GM18505 (cell line): ENCODE data around the gene ZNF263.
"Not testable (repeated sequence)": the region's sequence is repeated elsewhere in the genome, so short reads cannot be mapped to it uniquely, and the experiment has no call there.

Experiments
- ATAC-seq: cut with Tn5 transposase; IDR thresholded peaks from one replicate; pipeline ENCODE4 v1.9.1; 2021; ENCODE audit not compliant: unreplicated experiment
- POLR2A ChIP-seq: IDR thresholded peaks from 4 replicates; pipeline ENCODE4 v1.6.1; 2011; ENCODE audit warnings: borderline replicate concordance; ENCODE audit not compliant: insufficient read depth, insufficient read length; ENCODE audit errors: extremely low read depth

Gene ZNF263

GRCh38 chr16:3254309-3254708 lies 29.0 kb upstream of the ZNF263 start:
- ATAC-seq, result no peak
- TF ChIP-seq POLR2A, result no peak

GRCh38 chr16:3256146-3256865 lies 27.0 kb upstream of the ZNF263 start, which contains the start of gene MEFV:
Gene MEFV (minus strand): TSS chr16:3256633. CDS start chr16:3256587, 46 bp downstream.
- ATAC-seq, result no peak
- no peak for TF ChIP-seq POLR2A

GRCh38 chr16:3256866-3257465 lies 26.3 kb upstream of the ZNF263 start:
- ATAC-seq, result no peak

GRCh38 chr16:3259836-3260235 lies 23.5 kb upstream of the ZNF263 start:
- no peak for ATAC-seq
- TF ChIP-seq POLR2A, result no peak

More at GRCh38 chr16:3256866-3257465, 26.3 kb upstream of the ZNF263 start:
- no peak for TF ChIP-seq POLR2A

- ATAC-seq, result no peak
Observed at GRCh38 chr16:3262517-3262916, 20.8 kb upstream of the ZNF263 start.

GRCh38 chr16:3264137-3265036 lies 18.9 kb upstream of the ZNF263 start:
- ATAC-seq, result peak; percentile 87
- peak; percentile 88 for TF ChIP-seq POLR2A

More at GRCh38 chr16:3262517-3262916, 20.8 kb upstream of the ZNF263 start:
- no peak for TF ChIP-seq POLR2A

- ATAC-seq, result no peak
- no peak for TF ChIP-seq POLR2A
Observed at GRCh38 chr16:3266873-3267537, 16.3 kb upstream of the ZNF263 start.

- TF ChIP-seq POLR2A, result no peak
- ATAC-seq, result no peak
Observed at GRCh38 chr16:3268294-3268693, 15.0 kb upstream of the ZNF263 start.

- not testable (repeated sequence) for ATAC-seq
Observed at GRCh38 chr16:3270718-3271117, 12.6 kb upstream of the ZNF263 start.

GRCh38 chr16:3271281-3271680 lies 12.0 kb upstream of the ZNF263 start:
- ATAC-seq, result not testable (repeated sequence)

- no peak for TF ChIP-seq POLR2A
- no peak for ATAC-seq
Observed at GRCh38 chr16:3274490-3274889, 8.8 kb upstream of the ZNF263 start.

- no peak for ATAC-seq
- no peak for TF ChIP-seq POLR2A
Observed at GRCh38 chr16:3274947-3275346, 8.3 kb upstream of the ZNF263 start.

GRCh38 chr16:3276679-3277078 lies 6.6 kb upstream of the ZNF263 start:
- no peak for TF ChIP-seq POLR2A
- ATAC-seq, result no peak
